GM12864 (cell line): Measurements from ENCODE around the gene PLA1A.
"Not testable (repeated sequence)": the region's sequence is repeated elsewhere in the genome, so short reads cannot be mapped to it uniquely, and the experiment has no call there.

ENCODE experiments used
- DNase-seq: peaks from one replicate; pipeline ENCODE4 v3.0.0-alpha.2; 2011; ENCODE audit warnings: low read depth
- H3K4me3 ChIP-seq: 2 replicates; pipeline ENCODE4 v1.5.1; 2011; ENCODE audit warnings: mild to moderate bottlenecking, low read depth, low read length, control low read depth
- CTCF ChIP-seq: IDR thresholded peaks from 2 replicates; pipeline ENCODE4 v1.5.1; 2011; ENCODE audit warnings: low read depth, mild to moderate bottlenecking, moderate library complexity, low read length, control low read depth, inconsistent platforms; ENCODE audit errors: missing control alignments

The PLA1A gene

GRCh38 chr3:119676771-119677640, 79.3 kb downstream of the PLA1A start, which contains the start of gene COX17:
TSS of gene COX17 (minus strand) at chr3:119677406. CDS start at chr3:119677310, 96 bp downstream.
- peak within 1 kb of the TSS; percentile 55 for H3K4me3 ChIP-seq
- peak; percentile 98 for DNase-seq
- no peak for TF ChIP-seq CTCF

- no peak for DNase-seq
- no peak for TF ChIP-seq CTCF
- peak overlapping the region; percentile 55 for H3K4me3 ChIP-seq
Observed at GRCh38 chr3:119677641-119677934, 79.9 kb downstream of the PLA1A start.

GRCh38 chr3:119678209-119678608, 80.5 kb downstream of the PLA1A start:
- H3K4me3 ChIP-seq, DNase-seq: not testable (repeated sequence)
